Esophagus (tissue), 2 donors: ENCODE data around the gene STAT3. TPM values are rescaled to one million over a fixed set of nuclear protein-coding genes. Genes with fewer than 3 reads are reported as not detected.

ENCODE experiments used
- H3K27ac ChIP-seq, 2 donors: one replicate each; pipeline ENCODE4 v1.5.1; 2013; ENCODE audit warnings: low read depth in 2 of 2, mild to moderate bottlenecking in 2 of 2, inconsistent platforms in 1 of 2, low read length in 1 of 2, moderate library complexity in 1 of 2
- H3K27me3 ChIP-seq, 2 donors: one replicate each; pipeline ENCODE4 v1.6.1; 2013; ENCODE audit warnings: low read length in 2 of 2, control low read depth in 1 of 2, mild to moderate bottlenecking in 1 of 2; ENCODE audit not compliant: insufficient read depth in 2 of 2, control insufficient read depth in 1 of 2
- H3K36me3 ChIP-seq, 2 donors: one replicate each; pipeline ENCODE4 v1.6.1; 2013; ENCODE audit warnings: low read length in 1 of 2; ENCODE audit not compliant: control insufficient read depth in 2 of 2, insufficient read depth in 2 of 2
- H3K4me1 ChIP-seq, 2 donors: one replicate each; pipeline ENCODE4 v1.6.1; 2013; ENCODE audit warnings: low read length in 1 of 2; ENCODE audit not compliant: control insufficient read depth in 2 of 2, insufficient read depth in 2 of 2
- H3K4me3 ChIP-seq, 2 donors: one replicate each; pipeline ENCODE4 v1.5.1; 2013; ENCODE audit warnings: low read length in 2 of 2, mild to moderate bottlenecking in 2 of 2, low read depth in 1 of 2, moderate library complexity in 1 of 2
- H3K9me3 ChIP-seq, 2 donors: one replicate each; pipeline ENCODE4 v1.6.1; 2013; ENCODE audit warnings: mild to moderate bottlenecking in 2 of 2, low read depth in 1 of 2, low read length in 1 of 2, moderate library complexity in 1 of 2; ENCODE audit not compliant: control insufficient read depth in 2 of 2, insufficient read depth in 1 of 2
- WGBS, 2 donors: extraction: QIAGEN DNeasy Blood & Tissue Kit; methylation state at CpG; one replicate each; pipeline ENCODE4 v1.1.7; 2013; 5-methylcytosine and 5-hydroxymethylcytosine counted together
- polyA plus RNA-seq, 2 donors: library from polyadenylated mRNA; stranded (reverse); fragments of 200-250 nt; gene quantifications; one replicate each; pipeline ENCODE4 v1.2.3, GENCODE V29; 2013
- donor health status: healthy with polysubstance abuse.
- donor health status: Bipolar disorder and iron deficiency.

The STAT3 gene
- polyA plus RNA-seq, 2 donors, result 30.8 to 64.2 TPM

DNA sequence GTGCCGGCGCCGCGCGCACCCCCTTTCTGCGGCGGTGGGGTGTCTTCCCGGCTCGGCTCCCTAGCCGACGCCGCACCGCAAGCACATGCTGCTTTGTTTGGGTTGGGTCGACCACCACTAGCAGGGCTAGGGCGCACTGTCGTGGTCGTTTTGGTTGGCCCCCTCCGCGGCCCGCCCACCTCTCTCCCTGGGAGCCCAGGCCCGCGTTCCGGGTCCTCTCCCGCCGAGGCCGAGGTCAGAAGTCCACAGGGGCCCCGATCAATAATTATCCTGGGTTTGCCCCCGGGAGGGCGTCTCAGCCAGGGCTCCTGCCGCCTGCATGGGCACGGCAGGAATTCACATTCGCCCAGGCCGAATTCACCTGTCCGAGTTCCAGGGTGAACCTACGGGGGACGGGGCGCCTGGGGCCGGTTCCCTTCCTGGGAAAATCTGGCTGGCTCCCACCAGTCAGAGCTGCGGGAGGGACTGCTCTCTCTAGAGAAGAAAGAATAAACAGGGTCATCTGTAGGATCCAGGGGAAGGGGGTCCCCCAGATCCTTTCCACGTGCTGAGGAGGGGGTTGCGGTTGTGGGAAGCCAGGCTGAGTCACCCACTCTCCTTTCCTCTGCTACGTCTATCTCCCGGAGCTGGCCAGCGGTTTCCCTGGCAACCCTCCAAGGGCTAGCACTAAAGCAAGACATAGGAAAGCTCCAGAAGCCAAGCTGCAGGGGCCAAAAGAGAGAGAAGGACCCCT is 111.5 kb downstream of the STAT3 start:
- Histone ChIP-seq H3K27ac (peak overlapping the region; percentile 66 to 89), H3K36me3 (no peaks in the 10 kb centered on the region), H3K9me3 (no peaks in the 10 kb centered on the region), H3K27me3 (no peaks in the 10 kb centered on the region), H3K4me1 (no peaks in the 10 kb centered on the region), H3K4me3 (peak overlapping the region; percentile 74 to 90)
- WGBS, 2 donors, result 1 to 3% methylated on average over 37 to 44 of the region's 44 CpGs

- Histone ChIP-seq H3K27me3 (no peaks in the 10 kb centered on the region), H3K4me1 (no peaks in the 10 kb centered on the region), H3K27ac (peak within 1 kb of the TSS; percentile 66 to 89), H3K9me3 (no peaks in the 10 kb centered on the region), H3K36me3 (no peaks in the 10 kb centered on the region), H3K4me3 (peak within 1 kb of the TSS; percentile 74 to 90)
- WGBS, 2 donors, result 0 to 3% methylated on average over 14 to 47 of the region's 47 CpGs
These were observed 112.0 kb downstream of the STAT3 start, which contains the start of gene STAT5B for GRCh38 chr17:42276359-42276608. STAT5B (minus strand) TSS chr17:42276391; CDS start chr17:42232127, 44,264 bp downstream.

- no peaks in the 10 kb centered on the region for H3K4me1 ChIP-seq
- peak overlapping the region; percentile 74 to 90 for H3K4me3 ChIP-seq
- no peaks in the 10 kb centered on the region for H3K9me3 ChIP-seq
- 1% methylated on average over 46 to 82 of the region's 82 CpGs for WGBS, 2 donors
- H3K27ac ChIP-seq, result peak overlapping the region; percentile 66 to 89
- no peaks in the 10 kb centered on the region for H3K36me3 ChIP-seq
- no peaks in the 10 kb centered on the region for H3K27me3 ChIP-seq
These were observed 112.5 kb downstream of the STAT3 start for GRCh38 chr17:42275527-42276358.

GRCh38 chr17:42274812-42275526 is 113.3 kb downstream of the STAT3 start:
- no peaks in the 10 kb centered on the region for H3K36me3 ChIP-seq
- WGBS, 2 donors, result 20 to 26% methylated on average over 13 of the region's 13 CpGs
- H3K4me1 ChIP-seq, result no peaks in the 10 kb centered on the region
- peak overlapping the region; percentile 74 to 90 for H3K4me3 ChIP-seq
- peak overlapping the region; percentile 30 to 66 for H3K27ac ChIP-seq
- no peaks in the 10 kb centered on the region for H3K27me3 ChIP-seq
- H3K9me3 ChIP-seq, result no peaks in the 10 kb centered on the region

GRCh38 chr17:42274253-42274542 is 114.0 kb downstream of the STAT3 start:
- Histone ChIP-seq H3K4me1 (no peaks in the 10 kb centered on the region), H3K27me3 (no peaks in the 10 kb centered on the region), H3K4me3 (no peak overlapping the region), H3K27ac (no peak overlapping the region), H3K9me3 (no peaks in the 10 kb centered on the region), H3K36me3 (no peaks in the 10 kb centered on the region)
- WGBS, 2 donors, result 83 to 89% methylated on average over 3 of the region's 3 CpGs

DNA sequence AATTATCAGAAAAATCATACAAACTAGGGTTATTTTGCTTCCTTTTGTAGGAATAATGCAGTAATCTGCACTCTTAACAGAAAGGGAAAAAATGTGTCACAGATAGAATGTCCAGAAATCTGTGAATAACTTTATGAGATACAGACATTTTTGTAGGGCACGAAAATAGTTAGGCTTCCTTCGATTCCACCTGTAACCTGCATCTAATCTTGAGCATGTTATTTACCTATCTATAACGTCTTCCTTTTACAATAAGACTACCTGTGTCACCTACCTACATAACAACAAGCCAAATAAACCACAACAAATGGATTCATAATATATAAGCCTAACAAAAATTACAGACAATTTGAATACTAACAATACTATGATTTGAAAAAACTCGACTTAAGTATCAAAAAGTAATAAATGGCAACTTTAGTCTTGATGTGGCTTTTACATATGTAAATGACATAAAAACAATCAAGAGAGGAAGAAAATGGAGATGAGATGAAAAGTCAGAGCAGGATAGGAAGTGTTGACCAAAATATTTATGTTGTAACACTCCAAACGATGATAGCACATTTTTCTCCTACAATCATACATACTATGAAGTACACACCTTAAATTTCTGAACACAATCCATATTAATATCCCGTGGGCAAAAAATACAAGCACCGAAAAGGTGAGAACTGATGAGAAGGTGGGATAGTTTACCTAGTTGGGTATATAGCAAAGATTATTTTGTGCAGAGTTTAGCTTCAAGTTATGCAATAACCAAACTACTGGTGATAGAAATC is 114.6 kb downstream of the STAT3 start:
- WGBS, 2 donors, result 63 to 72% methylated on average over 7 of the region's 7 CpGs

DNA sequence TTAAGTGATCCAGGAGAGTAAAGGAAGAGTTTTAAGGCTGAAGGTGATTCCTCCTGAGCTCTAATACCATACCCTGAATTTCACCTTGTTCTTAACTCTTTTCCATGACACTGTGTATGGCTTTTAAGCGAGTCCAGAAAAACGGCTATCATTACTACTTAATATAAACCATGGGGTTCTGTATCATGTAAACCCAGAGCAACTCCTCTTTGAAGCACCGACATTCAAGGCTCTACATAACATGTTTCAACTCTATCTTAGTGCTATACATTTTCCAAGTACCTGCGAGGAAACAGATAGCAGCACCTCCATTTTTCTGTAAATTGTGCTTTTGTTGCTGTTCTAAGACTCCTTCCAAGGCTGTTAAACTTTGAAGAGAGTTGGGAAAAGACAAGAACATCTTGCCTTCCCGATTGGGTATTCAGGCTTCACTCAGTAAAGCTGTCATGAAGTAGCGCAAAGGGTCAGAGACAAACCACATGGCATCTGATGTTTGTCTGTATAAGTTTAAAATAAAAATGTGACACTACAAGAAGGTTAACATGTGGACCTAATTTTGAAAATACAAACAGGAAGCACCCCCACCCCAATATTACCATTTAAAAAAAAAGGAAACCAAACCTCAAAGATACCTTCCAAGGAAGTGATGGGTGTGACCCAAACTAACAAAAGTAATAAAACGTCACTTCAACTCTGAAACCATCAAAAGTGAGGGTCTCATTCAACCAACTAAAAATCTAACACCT is 115.9 kb downstream of the STAT3 start:
- 71 to 72% methylated on average over 7 of the region's 7 CpGs for WGBS, 2 donors
- Histone ChIP-seq H3K36me3 (no peaks in the 10 kb centered on the region), H3K4me1 (no peaks in the 10 kb centered on the region), H3K4me3 (no peak overlapping the region), H3K27ac (no peak overlapping the region), H3K27me3 (no peaks in the 10 kb centered on the region), H3K9me3 (no peaks in the 10 kb centered on the region)

More for the DNA sequence above, 114.6 kb downstream of the STAT3 start:
- no peaks in the 10 kb centered on the region for H3K27me3 ChIP-seq
- no peaks in the 10 kb centered on the region for H3K9me3 ChIP-seq
- no peaks in the 10 kb centered on the region for H3K4me1 ChIP-seq
- H3K4me3 ChIP-seq, result no peak overlapping the region
- H3K36me3 ChIP-seq, result no peaks in the 10 kb centered on the region
- H3K27ac ChIP-seq, result no peak overlapping the region

DNA sequence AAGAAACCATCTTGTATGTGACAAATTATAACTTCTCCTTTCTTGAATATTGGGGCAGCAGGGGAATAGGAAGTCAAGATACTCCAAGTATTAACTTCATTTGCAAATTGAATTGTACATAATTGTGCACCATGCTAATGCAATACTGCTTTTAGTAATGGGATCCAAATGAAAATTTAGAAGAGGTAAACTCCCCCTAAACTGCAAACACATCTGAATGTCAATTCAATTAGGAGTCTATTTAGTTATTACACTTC is 116.5 kb downstream of the STAT3 start:
- H3K27ac ChIP-seq, result no peak overlapping the region
- H3K4me3 ChIP-seq, result no peak overlapping the region
- no peaks in the 10 kb centered on the region for H3K9me3 ChIP-seq
- H3K36me3 ChIP-seq, result no peaks in the 10 kb centered on the region
- no peaks in the 10 kb centered on the region for H3K4me1 ChIP-seq
- H3K27me3 ChIP-seq, result no peaks in the 10 kb centered on the region
